Ramos (cell line): ENCODE results near the gene SRD5A1.
"Not testable (repeated sequence)": the region's sequence is repeated elsewhere in the genome, so short reads cannot be mapped to it uniquely, and the experiment has no call there.

Experiments used
- in situ Hi-C: fragments of 300-500 bp; cut with MboI; formaldehyde crosslinking; loops from one replicate; pipeline ENCODE4 v1.14.3; 2022; ENCODE audit warnings: low sequenced_read_pairs; ENCODE audit not compliant: unreplicated experiment

Gene SRD5A1

GRCh38 chr5:6637590-6637989, 4.3 kb downstream of the SRD5A1 start:
- in situ Hi-C loops: no loop called here

- in situ Hi-C loops: no loop called here
Observed at GRCh38 chr5:6638236-6638635, 5.0 kb downstream of the SRD5A1 start.

GRCh38 chr5:6642655-6643054, 9.4 kb downstream of the SRD5A1 start:
- in situ Hi-C loops: no loop called here

GRCh38 chr5:6644794-6645241, 11.6 kb downstream of the SRD5A1 start:
- in situ Hi-C loops: no loop called here

- in situ Hi-C loops: not testable (repeated sequence)
Observed at GRCh38 chr5:6645571-6646362, 12.5 kb downstream of the SRD5A1 start.

- in situ Hi-C loops: no loop called here
Observed at GRCh38 chr5:6649186-6649585, 15.9 kb downstream of the SRD5A1 start.

GRCh38 chr5:6649681-6650080, 16.4 kb downstream of the SRD5A1 start:
- in situ Hi-C loops: loop anchor here (5.0 kb wide), 1 partner anchor 88 kb away; no protein-coding TSS in a partner anchor

- in situ Hi-C loops: loop anchor here (5.0 kb wide), 1 partner anchor 85 kb away; no protein-coding TSS in a partner anchor
Observed at GRCh38 chr5:6652025-6652424, 18.8 kb downstream of the SRD5A1 start.

- in situ Hi-C loops: no loop called here
Observed at GRCh38 chr5:6655432-6655831, 22.2 kb downstream of the SRD5A1 start.

GRCh38 chr5:6656680-6657079, 23.4 kb downstream of the SRD5A1 start:
- in situ Hi-C loops: no loop called here

- in situ Hi-C loops: no loop called here
Observed at GRCh38 chr5:6659941-6660684, 26.9 kb downstream of the SRD5A1 start.

- in situ Hi-C loops: no loop called here
Observed at GRCh38 chr5:6660688-6661087, 27.4 kb downstream of the SRD5A1 start.

- in situ Hi-C loops: no loop called here
Observed at GRCh38 chr5:6666762-6667161, 33.5 kb downstream of the SRD5A1 start.

- in situ Hi-C loops: no loop called here
Observed at GRCh38 chr5:6667648-6668047, 34.4 kb downstream of the SRD5A1 start.

GRCh38 chr5:6668717-6669116, 35.5 kb downstream of the SRD5A1 start:
- in situ Hi-C loops: not testable (repeated sequence)

GRCh38 chr5:6673031-6673430, 39.8 kb downstream of the SRD5A1 start:
- in situ Hi-C loops: no loop called here

- in situ Hi-C loops: no loop called here
Observed at GRCh38 chr5:6673963-6674362, 40.7 kb downstream of the SRD5A1 start.

- in situ Hi-C loops: no loop called here
Observed at GRCh38 chr5:6674421-6674820, 41.2 kb downstream of the SRD5A1 start.

- in situ Hi-C loops: no loop called here
Observed at GRCh38 chr5:6674886-6675285, 41.6 kb downstream of the SRD5A1 start.

- in situ Hi-C loops: no loop called here
Observed at GRCh38 chr5:6675784-6676491, 42.7 kb downstream of the SRD5A1 start.

GRCh38 chr5:6676702-6677101, 43.5 kb downstream of the SRD5A1 start:
- in situ Hi-C loops: no loop called here
